Stimulated activated CD4-positive, alpha-beta T cell treated with anti-CD3 and anti-CD28 coated beads, Interleukin-4, amount 100 ng/mL, for 1 hour (primary cell): ENCODE measurements around the gene VPS4A.

Experiments used
- DNase-seq: peaks from one replicate; pipeline ENCODE4 v3.0.0-alpha.2; 2020

The VPS4A gene

GRCh38 chr16:69368866-69369265 is 57.7 kb downstream of the VPS4A start:
- DNase-seq = no peak

- DNase-seq = no peak
Measured at GRCh38 chr16:69371564-69371963, 60.4 kb downstream of the VPS4A start.

DNA sequence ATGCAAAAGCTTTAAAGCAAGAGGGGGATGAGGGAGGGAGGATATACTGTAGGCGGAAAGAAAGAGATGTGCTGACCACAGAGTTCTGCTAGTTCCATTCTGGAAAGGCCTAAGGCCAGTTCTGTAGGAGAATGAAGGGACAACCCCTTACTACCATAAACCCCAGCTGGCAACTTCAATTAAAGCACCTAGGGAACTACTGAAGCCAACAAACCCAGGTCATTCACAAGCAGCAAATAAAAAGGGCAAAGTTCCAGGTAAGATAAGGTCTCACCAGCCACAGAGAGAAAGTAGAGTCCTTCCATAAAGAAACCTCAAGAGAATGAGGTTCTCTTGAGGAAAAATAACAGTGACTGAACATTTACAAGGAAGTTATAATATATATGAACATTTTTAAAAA is 61.9 kb downstream of the VPS4A start:
- no peak for DNase-seq
